ENCODE measurements around the gene NTS.

NTS gene

DNA sequence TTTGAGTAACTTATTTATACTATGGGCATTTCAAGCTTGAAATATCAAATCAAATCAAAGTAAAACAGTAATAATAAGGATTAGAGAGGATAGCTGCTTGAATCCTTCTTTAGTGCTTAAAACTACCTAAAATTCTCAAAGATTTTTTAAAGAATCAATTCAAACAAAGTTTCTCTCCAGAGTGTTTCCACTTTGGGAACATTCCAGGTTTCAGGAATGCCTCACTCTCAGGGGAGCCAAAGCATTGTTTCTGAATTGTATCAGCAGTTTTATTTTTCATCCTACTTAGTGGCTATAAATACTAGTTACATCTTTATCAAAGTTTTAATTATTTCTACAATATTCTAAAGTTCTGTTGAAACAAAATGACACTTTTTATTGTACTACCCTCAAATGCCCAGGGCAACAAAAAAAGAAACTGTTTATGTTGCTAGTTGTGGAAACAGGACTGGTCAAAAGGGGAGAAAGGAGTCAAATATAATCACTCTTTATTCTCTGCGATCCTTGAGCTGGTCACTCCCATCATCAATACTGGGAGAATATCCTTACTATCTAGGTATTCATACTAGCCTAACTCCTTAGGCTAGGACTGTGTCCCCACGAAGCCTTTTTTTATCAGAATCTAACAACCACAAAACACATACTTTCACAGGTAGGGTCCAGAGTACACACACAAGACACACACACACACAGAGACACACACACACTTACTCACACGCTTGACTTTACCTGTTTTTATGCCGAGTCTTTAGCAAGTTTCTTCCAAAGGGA is 38.5 kb upstream of the NTS start:
- TF ChIP-seq, protein P1, sequence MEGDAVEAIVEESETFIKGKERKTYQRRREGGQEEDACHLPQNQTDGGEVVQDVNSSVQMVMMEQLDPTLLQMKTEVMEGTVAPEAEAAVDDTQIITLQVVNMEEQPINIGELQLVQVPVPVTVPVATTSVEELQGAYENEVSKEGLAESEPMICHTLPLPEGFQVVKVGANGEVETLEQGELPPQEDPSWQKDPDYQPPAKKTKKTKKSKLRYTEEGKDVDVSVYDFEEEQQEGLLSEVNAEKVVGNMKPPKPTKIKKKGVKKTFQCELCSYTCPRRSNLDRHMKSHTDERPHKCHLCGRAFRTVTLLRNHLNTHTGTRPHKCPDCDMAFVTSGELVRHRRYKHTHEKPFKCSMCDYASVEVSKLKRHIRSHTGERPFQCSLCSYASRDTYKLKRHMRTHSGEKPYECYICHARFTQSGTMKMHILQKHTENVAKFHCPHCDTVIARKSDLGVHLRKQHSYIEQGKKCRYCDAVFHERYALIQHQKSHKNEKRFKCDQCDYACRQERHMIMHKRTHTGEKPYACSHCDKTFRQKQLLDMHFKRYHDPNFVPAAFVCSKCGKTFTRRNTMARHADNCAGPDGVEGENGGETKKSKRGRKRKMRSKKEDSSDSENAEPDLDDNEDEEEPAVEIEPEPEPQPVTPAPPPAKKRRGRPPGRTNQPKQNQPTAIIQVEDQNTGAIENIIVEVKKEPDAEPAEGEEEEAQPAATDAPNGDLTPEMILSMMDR (IDR thresholded peaks at IDR 0.05; ENCODE audit: low read depth, low read length) = no peak
- no peak for DNase-seq (ENCODE audit: extremely low read depth, low read depth)

DNA sequence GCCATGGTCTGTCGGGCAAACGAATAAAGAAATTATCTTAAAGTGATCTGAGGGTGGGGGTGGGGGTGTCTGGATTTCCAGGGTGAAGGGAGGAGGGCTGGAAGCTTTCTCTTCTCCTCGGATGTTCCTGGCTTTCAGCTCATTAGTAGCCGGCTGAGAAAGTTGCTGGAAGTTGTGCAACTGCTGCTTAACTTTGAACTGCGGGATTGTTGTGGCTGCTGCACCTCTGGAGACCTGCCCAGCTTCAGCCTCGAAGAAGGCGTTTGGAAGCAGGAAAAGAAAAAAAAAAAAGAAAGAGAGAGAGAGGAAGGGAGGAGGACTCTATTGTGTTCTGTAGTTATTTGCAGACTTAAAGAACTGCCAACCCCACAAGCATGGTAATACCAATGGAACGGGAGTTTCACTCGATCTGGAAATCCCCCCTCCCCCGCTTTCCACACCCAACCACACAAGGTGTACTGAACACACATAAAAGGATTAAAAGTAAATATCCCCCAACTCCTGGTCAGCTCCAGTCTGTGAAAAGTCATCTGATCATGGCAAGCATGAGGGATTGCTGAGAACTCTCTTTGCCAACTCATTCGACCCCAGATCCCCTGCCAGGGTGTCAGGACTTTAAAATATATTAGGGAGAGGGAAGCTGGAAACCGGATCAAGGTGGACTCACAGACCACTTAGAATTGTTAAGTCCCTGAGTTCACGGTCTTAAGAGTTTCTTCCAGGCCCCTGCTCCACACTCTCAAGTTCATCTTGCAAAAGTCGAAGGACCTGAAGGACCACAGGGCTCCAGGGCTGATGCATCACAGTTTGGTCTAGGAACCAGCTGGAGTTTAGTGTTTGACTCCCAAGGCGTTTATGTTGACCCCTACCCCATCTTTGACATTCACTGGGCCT is 37.7 kb upstream of the NTS start, which contains the start of gene RASSF9:
Gene RASSF9, minus strand, starts transcription at position 213 of the 894 bp plus-strand sequence. Its CDS starts 208 bp downstream, at position 5.
- peak; percentile 60 for DNase-seq (ENCODE audit: extremely low read depth, low read depth)
- TF ChIP-seq, protein P1 (IDR thresholded peaks at IDR 0.05; ENCODE audit: low read depth, low read length) = no peak

DNA sequence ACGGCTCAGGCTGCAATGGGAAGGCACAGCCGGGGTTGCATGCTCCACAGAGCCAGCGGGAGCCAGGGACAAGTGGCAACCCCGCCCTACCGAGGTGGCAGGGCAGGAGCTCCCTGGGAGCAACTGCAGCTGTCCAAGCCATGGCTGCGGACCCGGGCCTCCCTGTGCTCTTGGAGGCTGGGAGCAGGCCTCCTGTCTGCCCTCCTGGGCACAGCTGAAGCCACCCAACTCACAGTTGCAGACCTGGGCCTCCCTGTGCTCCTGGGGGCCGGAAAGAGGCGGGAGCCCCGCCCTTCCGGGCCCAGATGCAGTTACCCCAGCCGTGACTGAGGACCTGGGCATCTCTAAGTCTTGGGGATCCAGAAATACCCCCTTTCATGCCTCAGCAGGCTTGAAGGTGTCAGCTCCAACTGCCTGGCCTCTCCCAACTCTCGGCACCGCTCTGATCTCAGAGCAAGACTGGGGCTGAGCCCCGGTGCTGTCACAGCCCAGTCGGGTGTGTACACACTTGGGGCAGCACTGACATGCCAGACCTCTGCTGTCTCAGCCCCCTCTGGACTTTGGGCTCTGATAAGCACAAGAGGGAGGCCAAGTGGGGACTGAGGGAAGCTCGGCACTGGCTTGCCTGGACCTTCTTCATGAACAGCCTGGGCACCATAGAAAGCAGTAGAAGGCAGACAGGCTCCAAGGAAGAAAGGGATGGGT is 30.3 kb upstream of the NTS start:
- no peak for DNase-seq (ENCODE audit: extremely low read depth, low read depth)
- TF ChIP-seq, protein P1 (IDR thresholded peaks at IDR 0.05; ENCODE audit: low read depth, low read length) = no peak

DNA sequence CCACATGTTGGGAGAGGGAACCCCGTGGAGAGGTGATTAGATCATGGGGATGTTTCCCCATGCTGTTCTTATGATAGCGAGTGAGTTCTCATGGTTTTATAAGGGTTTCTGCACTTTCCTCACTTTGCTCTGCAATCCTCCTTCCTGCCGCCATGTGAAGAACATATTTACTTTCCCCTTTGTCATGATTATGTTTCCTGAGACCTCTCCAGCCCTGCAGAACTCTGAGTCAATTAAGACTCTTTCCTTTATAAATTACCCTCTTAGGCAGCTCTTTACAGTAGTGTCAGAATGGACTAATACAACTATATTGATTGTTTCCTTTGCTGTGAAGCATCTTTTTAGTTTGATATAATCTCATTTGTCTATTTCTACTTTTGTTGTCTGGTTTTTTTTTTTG is 24.8 kb upstream of the NTS start:
- TF ChIP-seq, protein P1 (IDR thresholded peaks at IDR 0.05; ENCODE audit: low read depth, low read length) = no peak
- DNase-seq (ENCODE audit: extremely low read depth, low read depth) = no peak

DNA sequence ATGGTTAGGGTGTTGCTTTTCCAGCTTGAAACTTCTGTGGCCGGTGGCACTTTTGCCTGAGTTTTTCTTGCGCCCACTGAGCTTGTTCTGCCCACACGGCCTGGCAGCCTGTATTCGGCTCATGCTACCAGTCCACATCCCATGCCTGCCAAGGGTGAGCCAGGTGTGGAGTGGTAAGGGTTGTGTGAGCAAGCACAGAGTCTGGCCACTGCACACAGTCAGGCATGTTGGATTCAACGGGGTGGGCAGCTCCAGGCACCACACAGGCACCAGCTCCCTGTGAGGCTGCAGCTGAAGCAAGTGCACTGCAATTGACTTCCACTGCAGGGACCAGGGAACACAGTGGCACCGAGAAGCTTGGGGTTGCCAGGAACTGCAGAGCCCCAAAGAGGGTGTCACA is 18.8 kb upstream of the NTS start:
- TF ChIP-seq, protein P1 (IDR thresholded peaks at IDR 0.05; ENCODE audit: low read depth, low read length) = no peak

DNA sequence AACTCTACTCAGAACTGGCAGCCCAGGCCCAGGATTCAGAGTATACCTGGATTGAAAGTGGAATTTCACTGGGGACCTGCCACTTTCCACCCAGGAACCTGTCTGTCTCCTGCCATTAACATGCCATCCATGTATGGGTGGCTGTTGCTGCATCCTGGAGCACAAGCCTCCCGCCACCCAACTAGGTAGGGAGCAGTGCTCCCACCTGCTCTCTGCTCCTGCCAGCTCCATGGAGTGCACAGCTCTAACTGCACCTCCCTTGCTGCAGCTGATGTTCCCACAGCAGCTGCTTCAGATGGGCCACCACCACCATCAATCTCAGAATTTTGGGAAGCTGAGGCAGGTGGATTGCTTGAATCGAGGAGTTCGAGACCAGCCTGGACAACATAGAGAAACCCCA is 17.1 kb upstream of the NTS start:
- DNase-seq (ENCODE audit: extremely low read depth, low read depth) = no peak
- TF ChIP-seq, protein P1 (IDR thresholded peaks at IDR 0.05; ENCODE audit: low read depth, low read length) = no peak

More for the DNA sequence above, 18.8 kb upstream of the NTS start:
- no peak for DNase-seq (ENCODE audit: extremely low read depth, low read depth)

Measured in AG09319 (cell line).